Stimulated activated CD4-positive, alpha-beta T cell treated with anti-CD3 and anti-CD28 coated beads, Interleukin-1b, Interleukin-23, amount 100 ng/mL, for 24 hours (primary cell): Measurements from ENCODE around the gene AP3D1.

Experiments
- DNase-seq, 4 experiments: peaks; one replicate each; pipeline ENCODE4 v3.0.0-alpha.2; 2020; ENCODE audit warnings: low read depth in 4 of 4, low spot score in 1 of 4

AP3D1 gene

GRCh38 chr19:2184422-2184975 lies 33.1 kb upstream of the AP3D1 start:
- DNase-seq, result no peak

- no peak for DNase-seq
Measured at GRCh38 chr19:2181633-2181997, 30.2 kb upstream of the AP3D1 start.

- no peak for DNase-seq
Measured at GRCh38 chr19:2180881-2181632, 29.7 kb upstream of the AP3D1 start.

GRCh38 chr19:2180114-2180513 lies 28.7 kb upstream of the AP3D1 start:
- DNase-seq, result no peak

GRCh38 chr19:2179095-2179494 lies 27.7 kb upstream of the AP3D1 start:
- no peak for DNase-seq

- no peak for DNase-seq
Measured at GRCh38 chr19:2176337-2176994, 25.1 kb upstream of the AP3D1 start.

- no peak for DNase-seq
Measured at GRCh38 chr19:2175742-2176141, 24.4 kb upstream of the AP3D1 start.

- no peak for DNase-seq
Measured at GRCh38 chr19:2173767-2174577, 22.6 kb upstream of the AP3D1 start.

- no peak for DNase-seq
Measured at GRCh38 chr19:2173388-2173766, 22.0 kb upstream of the AP3D1 start.

- DNase-seq, result peak; percentile 42 to 78 (median 56)
Measured at GRCh38 chr19:2171349-2172145, 20.2 kb upstream of the AP3D1 start.

- DNase-seq, result no peak
Measured at GRCh38 chr19:2170987-2171348, 19.6 kb upstream of the AP3D1 start.

GRCh38 chr19:2170219-2170618 lies 18.9 kb upstream of the AP3D1 start:
- DNase-seq, result no peak

GRCh38 chr19:2168619-2169424 lies 17.5 kb upstream of the AP3D1 start:
- peak in 1 of 4 experiments; percentile 74 for DNase-seq

GRCh38 chr19:2167896-2168618 lies 16.7 kb upstream of the AP3D1 start:
- no peak for DNase-seq

GRCh38 chr19:2166741-2167738 lies 15.7 kb upstream of the AP3D1 start:
- no peak for DNase-seq

- no peak for DNase-seq
Measured at GRCh38 chr19:2164020-2164998, 12.9 kb upstream of the AP3D1 start.

GRCh38 chr19:2160379-2160778 lies 9.0 kb upstream of the AP3D1 start:
- DNase-seq, result no peak
